ENCODE results near the gene APOL2. TPM values are rescaled to one million over a fixed set of nuclear protein-coding genes. Genes with fewer than 3 reads are reported as not detected.

APOL2 gene
- total RNA-seq, 1 experiment from 2014 or later, result 10.0 TPM

DNA sequence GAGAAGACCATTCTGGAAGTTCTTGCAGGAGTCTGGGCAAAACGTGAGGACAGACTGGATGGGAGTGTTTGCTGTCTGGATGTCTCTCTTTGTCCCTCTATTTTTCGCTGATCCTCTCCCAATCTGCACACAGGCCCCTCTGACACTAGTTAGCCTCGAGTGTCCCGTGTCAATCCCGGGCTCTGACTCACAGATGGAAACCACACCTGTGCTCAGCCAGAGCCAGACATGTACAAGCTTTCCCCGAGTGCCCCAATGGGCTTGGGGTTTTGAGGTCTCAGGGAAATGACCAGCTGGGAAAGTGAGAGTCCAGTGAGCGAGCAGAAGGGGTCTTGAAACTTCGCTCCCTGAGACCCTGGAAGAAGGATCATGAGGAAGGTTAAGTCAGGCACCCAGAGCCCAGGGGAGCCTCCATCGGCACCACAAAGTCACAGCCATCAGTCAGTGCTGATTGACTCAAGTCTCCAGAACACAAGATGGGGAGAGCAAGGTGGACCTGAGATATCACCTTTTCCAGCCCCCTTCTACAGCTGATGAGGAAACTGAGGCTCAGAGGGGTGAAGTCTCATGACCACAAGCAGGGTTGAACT is 13.9 kb downstream of the APOL2 start:
- CTCF ChIA-PET, result interaction anchor here (1.5 kb wide), 1 partner anchor 31 kb away, joined by 5 read pairs; no protein-coding TSS in a partner anchor
- POLR2A ChIA-PET, result no interaction called here
- TF ChIP-seq, protein P1, sequence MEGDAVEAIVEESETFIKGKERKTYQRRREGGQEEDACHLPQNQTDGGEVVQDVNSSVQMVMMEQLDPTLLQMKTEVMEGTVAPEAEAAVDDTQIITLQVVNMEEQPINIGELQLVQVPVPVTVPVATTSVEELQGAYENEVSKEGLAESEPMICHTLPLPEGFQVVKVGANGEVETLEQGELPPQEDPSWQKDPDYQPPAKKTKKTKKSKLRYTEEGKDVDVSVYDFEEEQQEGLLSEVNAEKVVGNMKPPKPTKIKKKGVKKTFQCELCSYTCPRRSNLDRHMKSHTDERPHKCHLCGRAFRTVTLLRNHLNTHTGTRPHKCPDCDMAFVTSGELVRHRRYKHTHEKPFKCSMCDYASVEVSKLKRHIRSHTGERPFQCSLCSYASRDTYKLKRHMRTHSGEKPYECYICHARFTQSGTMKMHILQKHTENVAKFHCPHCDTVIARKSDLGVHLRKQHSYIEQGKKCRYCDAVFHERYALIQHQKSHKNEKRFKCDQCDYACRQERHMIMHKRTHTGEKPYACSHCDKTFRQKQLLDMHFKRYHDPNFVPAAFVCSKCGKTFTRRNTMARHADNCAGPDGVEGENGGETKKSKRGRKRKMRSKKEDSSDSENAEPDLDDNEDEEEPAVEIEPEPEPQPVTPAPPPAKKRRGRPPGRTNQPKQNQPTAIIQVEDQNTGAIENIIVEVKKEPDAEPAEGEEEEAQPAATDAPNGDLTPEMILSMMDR (IDR thresholded peaks at IDR 0.05; ENCODE audit: insufficient read depth in 1 of 2, low read depth in 1 of 2, low read length in 1 of 2, severe bottlenecking in 1 of 2, unreplicated experiment in 1 of 2), result no peak
- DNase-seq, result no peak
- intact Hi-C loops (cut with micrococcal nuclease; ENCODE audit: unreplicated experiment), result loop anchor here (10.0 kb wide), 1 partner anchor 49 kb away; no protein-coding TSS in a partner anchor
- H3K36me3 Mint-ChIP-seq (ENCODE audit: insufficient read depth, unreplicated experiment), result no peaks in the 10 kb centered on the region
- no peaks in the 10 kb centered on the region for H3K9me3 Mint-ChIP-seq (ENCODE audit: unreplicated experiment)
- H3K4me3 ChIP-seq (ENCODE audit: low read depth, low read length), result no peak overlapping the region
- peaks cover 19% of the 10 kb centered on the region for H3K4me1 Mint-ChIP-seq (ENCODE audit: low read depth, unreplicated experiment)
- no peak overlapping the region for H3K27ac Mint-ChIP-seq (ENCODE audit: unreplicated experiment)
- H3K27me3 Mint-ChIP-seq (ENCODE audit: insufficient read depth, unreplicated experiment), result peaks cover 3% of the 10 kb centered on the region
- no peaks in the 10 kb centered on the region for H3K9me3 ChIP-seq
- H3K4me1 ChIP-seq, result no peaks in the 10 kb centered on the region
- no peaks in the 10 kb centered on the region for H3K36me3 ChIP-seq (ENCODE audit: control insufficient read depth, insufficient read depth, low read length)
- H3K27me3 ChIP-seq (replicated peaks; ENCODE audit: control insufficient read depth, insufficient read depth, low read length), result no peaks in the 10 kb centered on the region
- no peak overlapping the region for H3K4me3 Mint-ChIP-seq (ENCODE audit: unreplicated experiment)
- no TSS peak for BruUV-seq (replicated peaks)

GRCh38 chr22:36224245-36224644 is 15.1 kb downstream of the APOL2 start:
- ChIA-PET POLR2A (no interaction called here), CTCF (interaction anchor here (1.5 kb wide), 1 partner anchor 29 kb away, joined by 5 read pairs; no protein-coding TSS in a partner anchor)
- intact Hi-C loops (cut with micrococcal nuclease; ENCODE audit: unreplicated experiment), result loop anchor here (5.0 to 10.0 kb wide), 2 partner anchors 42 to 51 kb away; no protein-coding TSS in a partner anchor
- Mint-ChIP-seq H3K36me3 (ENCODE audit: insufficient read depth, unreplicated experiment) (no peaks in the 10 kb centered on the region), H3K4me3 (ENCODE audit: unreplicated experiment) (no peak overlapping the region), H3K27me3 (ENCODE audit: insufficient read depth, unreplicated experiment) (peaks cover 3% of the 10 kb centered on the region), H3K4me1 (ENCODE audit: low read depth, unreplicated experiment) (peaks cover 24% of the 10 kb centered on the region), H3K27ac (ENCODE audit: unreplicated experiment) (no peak overlapping the region), H3K9me3 (ENCODE audit: unreplicated experiment) (no peaks in the 10 kb centered on the region)
- no peaks in the 10 kb centered on the region for H3K4me1 ChIP-seq
- DNase-seq, result no peak
- H3K36me3 ChIP-seq (ENCODE audit: control insufficient read depth, insufficient read depth, low read length), result no peaks in the 10 kb centered on the region
- H3K27me3 ChIP-seq (replicated peaks; ENCODE audit: control insufficient read depth, insufficient read depth, low read length), result no peaks in the 10 kb centered on the region
- no peak overlapping the region for H3K4me3 ChIP-seq (ENCODE audit: low read depth, low read length)
- BruUV-seq (replicated peaks), result no TSS peak
- no peaks in the 10 kb centered on the region for H3K9me3 ChIP-seq
- TF ChIP-seq, protein P1 (IDR thresholded peaks at IDR 0.05; ENCODE audit: insufficient read depth in 1 of 2, low read depth in 1 of 2, low read length in 1 of 2, severe bottlenecking in 1 of 2, unreplicated experiment in 1 of 2), result no peak

- no peaks in the 10 kb centered on the region for H3K36me3 Mint-ChIP-seq (ENCODE audit: insufficient read depth, unreplicated experiment)
- ChIA-PET POLR2A (no interaction called here), CTCF (no interaction called here)
- BruUV-seq (replicated peaks), result no TSS peak
- DNase-seq, result no peak
- Histone ChIP-seq H3K27me3 (replicated peaks; ENCODE audit: control insufficient read depth, insufficient read depth, low read length) (no peaks in the 10 kb centered on the region), H3K4me3 (ENCODE audit: low read depth, low read length) (no peak overlapping the region), H3K36me3 (ENCODE audit: control insufficient read depth, insufficient read depth, low read length) (no peaks in the 10 kb centered on the region), H3K4me1 (no peaks in the 10 kb centered on the region), H3K9me3 (no peaks in the 10 kb centered on the region)
- intact Hi-C loops (cut with micrococcal nuclease; ENCODE audit: unreplicated experiment), result loop anchor here (5.0 to 10.0 kb wide), 2 partner anchors 41 to 51 kb away; no protein-coding TSS in a partner anchor
- H3K27ac Mint-ChIP-seq (ENCODE audit: unreplicated experiment), result no peak overlapping the region
- TF ChIP-seq, protein P1 (IDR thresholded peaks at IDR 0.05; ENCODE audit: insufficient read depth in 1 of 2, low read depth in 1 of 2, low read length in 1 of 2, severe bottlenecking in 1 of 2, unreplicated experiment in 1 of 2), result no peak
- no peak overlapping the region for H3K4me3 Mint-ChIP-seq (ENCODE audit: unreplicated experiment)
- H3K9me3 Mint-ChIP-seq (ENCODE audit: unreplicated experiment), result no peaks in the 10 kb centered on the region
- H3K27me3 Mint-ChIP-seq (ENCODE audit: insufficient read depth, unreplicated experiment), result peaks cover 6% of the 10 kb centered on the region
- peaks cover 24% of the 10 kb centered on the region for H3K4me1 Mint-ChIP-seq (ENCODE audit: low read depth, unreplicated experiment)
Measured at GRCh38 chr22:36223504-36223903, 15.8 kb downstream of the APOL2 start.
